ENCODE data around the gene ELF3.

- TF ChIP-seq CTCF (IDR thresholded peaks at IDR 0.05; ENCODE audit: insufficient read depth, low read length, poor library complexity, severe bottlenecking) (no peak), EZH2phosphoT487 (conservative IDR thresholded peaks at IDR 0.05; ENCODE audit: low read length) (no peak)
Observed at GRCh38 chr1:202005958-202006357, 4.4 kb upstream of the ELF3 start.
